ENCODE measurements around the gene PCGF3.

GRCh38 chr4:673349-674091, 32.1 kb upstream of the PCGF3 start:
- TF ChIP-seq CTCF (conservative IDR thresholded peaks at IDR 0.05; ENCODE audit: low read depth, low read length) (no peak), EZH2 (IDR thresholded peaks at IDR 0.05; ENCODE audit: borderline replicate concordance, low read depth, low read length, poor library complexity, severe bottlenecking) (no peak)

Data from A673 (cell line).